ENCODE measurements around the gene MALT1. TPM values are rescaled to one million over a fixed set of nuclear protein-coding genes. Genes with fewer than 3 reads are reported as not detected.

Gene MALT1
- total RNA-seq, 6 experiments from 2014 or later = 9.2 to 16.0 (median 10.2) TPM

GRCh38 chr18:58662118-58662517 lies 9.1 kb upstream of the MALT1 start:
- Histone ChIP-seq H3K36me3 (no peaks in the 10 kb centered on the region), H3K4me1 (no peaks in the 10 kb centered on the region), H3K4me3 (no peak overlapping the region), H3K27me3 (no peaks in the 10 kb centered on the region), H3K27ac (no peak overlapping the region), H3K9me3 (no peaks in the 10 kb centered on the region)
- no peak for ATAC-seq
- no peak for DNase-seq
- 92% methylated on average over 4 of the region's 4 CpGs for WGBS (ENCODE audit: insufficient coverage, low coverage, low lambda C conversion rate, missing lambda C conversion rate)
- TF ChIP-seq CTCF (IDR thresholded peaks at IDR 0.05) = no peak
- no peak for TF ChIP-seq POLR2A (IDR thresholded peaks at IDR 0.05)
- intact Hi-C loops (cut with DNase I) = no loop called here

GRCh38 chr18:58666176-58666575 lies 5.1 kb upstream of the MALT1 start:
- H3K4me1 ChIP-seq = peaks cover 0 to 11% (median 4%) of the 10 kb centered on the region in 4 donors
- no peak for DNase-seq
- ATAC-seq = no peak
- H3K9me3 ChIP-seq = no peaks in the 10 kb centered on the region
- 69% methylated on average over 2 of the region's 3 CpGs for WGBS (ENCODE audit: insufficient coverage, low coverage, low lambda C conversion rate, missing lambda C conversion rate)
- H3K36me3 ChIP-seq = no peaks in the 10 kb centered on the region
- no peak overlapping the region for H3K27ac ChIP-seq
- no peaks in the 10 kb centered on the region for H3K27me3 ChIP-seq
- intact Hi-C loops (cut with DNase I) = no loop called here
- TF ChIP-seq POLR2A (IDR thresholded peaks at IDR 0.05) (no peak), CTCF (IDR thresholded peaks at IDR 0.05) (no peak)
- H3K4me3 ChIP-seq = no peak overlapping the region

GRCh38 chr18:58668211-58668610 lies 3.1 kb upstream of the MALT1 start:
- Histone ChIP-seq H3K9me3 (no peaks in the 10 kb centered on the region), H3K36me3 (no peaks in the 10 kb centered on the region), H3K4me1 (peaks cover 0 to 21% (median 8%) of the 10 kb centered on the region in 4 donors), H3K4me3 (no peak overlapping the region), H3K27me3 (no peaks in the 10 kb centered on the region), H3K27ac (no peak overlapping the region)
- DNase-seq (no peak), ATAC-seq (no peak)
- TF ChIP-seq POLR2A (IDR thresholded peaks at IDR 0.05) (no peak), CTCF (IDR thresholded peaks at IDR 0.05) (no peak)
- WGBS (ENCODE audit: insufficient coverage, low coverage, low lambda C conversion rate, missing lambda C conversion rate) = 83% methylated on average over 2 of the region's 2 CpGs
- intact Hi-C loops (cut with DNase I) = no loop called here

GRCh38 chr18:58668897-58669296 lies 2.4 kb upstream of the MALT1 start:
- Histone ChIP-seq H3K27me3 (no peaks in the 10 kb centered on the region), H3K4me1 (peaks cover 0 to 23% (median 9%) of the 10 kb centered on the region in 4 donors), H3K4me3 (no peak overlapping the region), H3K27ac (no peak overlapping the region), H3K36me3 (no peaks in the 10 kb centered on the region), H3K9me3 (no peaks in the 10 kb centered on the region)
- ATAC-seq (no peak), DNase-seq (no peak)
- intact Hi-C loops (cut with DNase I) = no loop called here
- WGBS (ENCODE audit: insufficient coverage, low coverage, low lambda C conversion rate, missing lambda C conversion rate) = 73% methylated on average over 3 of the region's 3 CpGs
- TF ChIP-seq CTCF (IDR thresholded peaks at IDR 0.05) (no peak), POLR2A (IDR thresholded peaks at IDR 0.05) (no peak)
